IMR-90 (cell line): ENCODE data around the gene SCYGR8. TPM values are rescaled to one million over a fixed set of nuclear protein-coding genes. Genes with fewer than 3 reads are reported as not detected.

Source experiments
- ATAC-seq: fragments of 200-7000 bp; cut with Tn5 transposase; 2 replicates; pipeline ENCODE4 v1.9.1; 2020; ENCODE audit warnings: low read depth, mild to moderate bottlenecking, moderate library complexity
- BruUV-seq: library from RNA; stranded (reverse); fragments of 400-500 nt; replicated peaks from 2 replicates; lab custom pipeline; 2021; lab: Mats Ljungman, UMichigan
- CTCF ChIA-PET: fragments of 300-600 bp; formaldehyde crosslinking; extraction: SDS; loops from one replicate; lab custom pipeline; 2021; ENCODE audit warnings: antibody characterized with exemption; lab: Yijun Ruan, JAX
- POLR2A ChIA-PET: fragments of 300-600 bp; sonication (Branson Sonifier 250); formaldehyde crosslinking; loops from one replicate; lab custom pipeline; 2022; ENCODE audit warnings: antibody characterized with exemption; ENCODE audit not compliant: unreplicated experiment; lab: Charles Lee
- DNase-seq: peaks from one replicate; pipeline ENCODE4 v3.0.0; 2013
- H2AFZ ChIP-seq: replicated peaks from 2 replicates; pipeline ENCODE3; 2013; ENCODE audit warnings: low read length, mild to moderate bottlenecking; ENCODE audit not compliant: poor library complexity
- H2AK5ac ChIP-seq: 2 replicates; pipeline ENCODE4 v1.6.1; 2013; ENCODE audit warnings: low read depth, low read length, inconsistent platforms
- H2AK9ac ChIP-seq: replicated peaks from 2 replicates; pipeline ENCODE3; 2013; ENCODE audit warnings: mild to moderate bottlenecking, low read depth, low read length, moderate library complexity; ENCODE audit not compliant: poor library complexity
- H2BK120ac ChIP-seq: 2 replicates; pipeline ENCODE4 v1.6.1; 2013; ENCODE audit warnings: low read depth, low read length, inconsistent platforms
- H2BK15ac ChIP-seq: 3 replicates; pipeline ENCODE4 v1.6.1; 2013; ENCODE audit warnings: low read depth, low read length, inconsistent platforms
- H2BK20ac ChIP-seq: 2 replicates; pipeline ENCODE4 v1.6.1; 2013; ENCODE audit warnings: low read depth, mild to moderate bottlenecking, inconsistent platforms, low read length, moderate library complexity
- H2BK5ac ChIP-seq: 2 replicates; pipeline ENCODE4 v1.6.1; 2013; ENCODE audit warnings: mild to moderate bottlenecking, low read depth, low read length, inconsistent platforms; ENCODE audit not compliant: poor library complexity, severe bottlenecking
- H3K14ac ChIP-seq: replicated peaks from 2 replicates; pipeline ENCODE4 v1.6.1; 2013; ENCODE audit warnings: low read depth, low read length, inconsistent platforms
- H3K18ac ChIP-seq: 2 replicates; pipeline ENCODE4 v1.6.1; 2013; ENCODE audit warnings: low read depth, low read length, control low read depth
- H3K23ac ChIP-seq: 2 replicates; pipeline ENCODE4 v1.6.1; 2013; ENCODE audit warnings: low read depth, low read length, inconsistent platforms
- H3K27ac ChIP-seq: 2 replicates; pipeline ENCODE4 v1.5.1; 2013; ENCODE audit warnings: mild to moderate bottlenecking, control low read depth, low read length; ENCODE audit not compliant: insufficient read depth
- H3K27me3 ChIP-seq: 2 replicates; pipeline ENCODE4 v1.6.1; 2013; ENCODE audit warnings: low read length; ENCODE audit not compliant: control insufficient read depth, insufficient read depth
- H3K36me3 ChIP-seq: 2 replicates; pipeline ENCODE4 v1.6.1; 2013; ENCODE audit warnings: low read length, mixed read lengths; ENCODE audit not compliant: control insufficient read depth, insufficient read depth
- H3K4ac ChIP-seq: 2 replicates; pipeline ENCODE4 v1.6.1; 2013; ENCODE audit warnings: low read depth, low read length, inconsistent platforms
- H3K4me1 ChIP-seq: 2 replicates; pipeline ENCODE4 v1.6.1; 2013; ENCODE audit warnings: low read length, mixed read lengths; ENCODE audit not compliant: control insufficient read depth, insufficient read depth
- H3K4me2 ChIP-seq: 2 replicates; pipeline ENCODE4 v1.6.1; 2013; ENCODE audit warnings: low read depth, mild to moderate bottlenecking, control low read depth, low read length, moderate library complexity
- H3K4me3 ChIP-seq: 2 replicates; pipeline ENCODE4 v1.5.1; 2013; ENCODE audit warnings: low read depth, mild to moderate bottlenecking, control low read depth, low read length, moderate library complexity; ENCODE audit not compliant: insufficient read depth
- H3K56ac ChIP-seq: 2 replicates; pipeline ENCODE4 v1.6.1; 2013; ENCODE audit warnings: low read length, inconsistent platforms; ENCODE audit not compliant: insufficient read depth; ENCODE audit errors: extremely low read depth
- H3K79me1 ChIP-seq, 2 experiments: 2 replicates each; pipeline ENCODE4 v1.6.1; 2013; ENCODE audit warnings: low read length in 2 of 2, inconsistent platforms in 1 of 2, low read depth in 1 of 2
- H3K9ac ChIP-seq: 2 replicates; pipeline ENCODE4 v1.6.1; 2013; ENCODE audit warnings: low read depth, low read length, control low read depth
- H3K9me1 ChIP-seq: 2 replicates; pipeline ENCODE4 v1.6.1; 2013; ENCODE audit warnings: low read length, inconsistent platforms; ENCODE audit not compliant: insufficient read depth
- H3K9me3 ChIP-seq: 2 replicates; pipeline ENCODE4 v1.6.1; 2013; ENCODE audit warnings: low read length; ENCODE audit not compliant: control insufficient read depth, insufficient read depth
- H4K20me1 ChIP-seq: 2 replicates; pipeline ENCODE4 v1.6.1; 2013; ENCODE audit warnings: low read length, inconsistent platforms; ENCODE audit not compliant: insufficient read depth
- H4K5ac ChIP-seq: 2 replicates; pipeline ENCODE4 v1.6.1; 2013; ENCODE audit warnings: mild to moderate bottlenecking, low read depth, low read length, control low read depth
- H4K8ac ChIP-seq, 2 experiments: 2 replicates each; pipeline ENCODE4 v1.6.1; 2013; ENCODE audit warnings: low read depth in 2 of 2, low read length in 2 of 2, control low read depth in 1 of 2, inconsistent platforms in 1 of 2
- H4K91ac ChIP-seq: 2 replicates; pipeline ENCODE4 v1.6.1; 2013; ENCODE audit warnings: low read depth, low read length, inconsistent platforms; ENCODE audit not compliant: insufficient read depth
- BHLHE40 ChIP-seq: fragments of 150-350 bp; IDR thresholded peaks from 2 replicates; pipeline ENCODE4 v1.6.1; 2016; ENCODE audit warnings: mild to moderate bottlenecking, low read depth, low read length
- CEBPB ChIP-seq: IDR thresholded peaks from 2 replicates; pipeline ENCODE4 v1.6.1; 2012; ENCODE audit warnings: low read depth, low read length, improper control_type of control experiment
- CHD1 ChIP-seq: IDR thresholded peaks from 2 replicates; pipeline ENCODE4 v1.6.1; 2012; ENCODE audit warnings: low read depth, low read length, improper control_type of control experiment
- CTCF ChIP-seq: conservative IDR thresholded peaks from 2 replicates; pipeline ENCODE4 v1.5.1; 2012; ENCODE audit warnings: mild to moderate bottlenecking, low read depth, low read length, improper control_type of control experiment
- ELK1 ChIP-seq: fragments of 150-350 bp; IDR thresholded peaks from 2 replicates; pipeline ENCODE4 v1.6.1; 2016; ENCODE audit warnings: low read depth, mild to moderate bottlenecking, low read length, moderate library complexity, borderline replicate concordance
- FOS ChIP-seq: fragments of 150-350 bp; IDR thresholded peaks from 2 replicates; pipeline ENCODE4 v1.6.1; 2016; ENCODE audit warnings: low read depth, low read length
- MAFK ChIP-seq: IDR thresholded peaks from 2 replicates; pipeline ENCODE4 v1.6.1; 2012; ENCODE audit warnings: low read depth, low read length, improper control_type of control experiment
- MAZ ChIP-seq: IDR thresholded peaks from 2 replicates; pipeline ENCODE4 v1.6.1; 2012; ENCODE audit warnings: low read depth, mild to moderate bottlenecking, low read length, improper control_type of control experiment, moderate library complexity, borderline replicate concordance
- MXI1 ChIP-seq: IDR thresholded peaks from 2 replicates; pipeline ENCODE4 v1.6.1; 2012; ENCODE audit warnings: low read depth, mild to moderate bottlenecking, low read length, moderate library complexity, borderline replicate concordance
- NFE2L2 ChIP-seq: fragments of 150-350 bp; IDR thresholded peaks from 2 replicates; pipeline ENCODE4 v1.6.1; 2016; ENCODE audit warnings: low read depth, mild to moderate bottlenecking, low read length
- POLR2A ChIP-seq: IDR thresholded peaks from 2 replicates; pipeline ENCODE4 v1.6.1; 2012; ENCODE audit warnings: mild to moderate bottlenecking, low read depth, low read length
- RAD21 ChIP-seq: IDR thresholded peaks from 2 replicates; pipeline ENCODE4 v1.6.1; 2012; ENCODE audit warnings: low read length, improper control_type of control experiment
- RCOR1 ChIP-seq: IDR thresholded peaks from 2 replicates; pipeline ENCODE4 v1.6.1; 2012; ENCODE audit warnings: mild to moderate bottlenecking, low read length, improper control_type of control experiment; ENCODE audit not compliant: insufficient replicate concordance
- RFX5 ChIP-seq: IDR thresholded peaks from 2 replicates; pipeline ENCODE4 v1.8.0; 2012; ENCODE audit warnings: low read depth, mild to moderate bottlenecking, low read length, moderate library complexity
- SMC3 ChIP-seq: fragments of 150-350 bp; IDR thresholded peaks from 2 replicates; pipeline ENCODE4 v1.6.1; 2016; ENCODE audit warnings: low read depth, mild to moderate bottlenecking, antibody characterized with exemption, low read length, moderate library complexity
- USF2 ChIP-seq: fragments of 150-350 bp; IDR thresholded peaks from 2 replicates; pipeline ENCODE4 v1.6.1; 2017; ENCODE audit warnings: mild to moderate bottlenecking, antibody characterized with exemption, low read length, low read depth
- WGBS, 2 experiments: methylation state at CpG; one replicate each; pipeline versions ENCODE4 v1.1.5 to v1.1.7; 2013; ENCODE audit warnings: missing lambda C conversion rate in 2 of 2; ENCODE audit not compliant: insufficient read length in 1 of 2; ENCODE audit errors: extremely low coverage in 2 of 2; 5-methylcytosine and 5-hydroxymethylcytosine counted together
- dilution Hi-C: fragments of 300-500 bp; cut with HindIII; formaldehyde crosslinking; loops from one replicate; pipeline ENCODE4 v1.14.3; 2018; ENCODE audit warnings: low sequenced_read_pairs; ENCODE audit not compliant: unreplicated experiment
- in situ Hi-C: fragments of 300-500 bp; cut with MboI; formaldehyde crosslinking; loops from 3 replicates; pipeline ENCODE4 v1.14.3; 2019; ENCODE audit warnings: low sequenced_read_pairs, inconsistent platforms, mixed read lengths
- intact Hi-C: fragments of 100-400 bp; cut with micrococcal nuclease; formaldehyde crosslinking; loops from 2 replicates; pipeline ENCODE4 v1.10.0; 2022
- polyA plus RNA-seq, 3 experiments: library from polyadenylated mRNA; depleted of rRNA; stranded (reverse); fragments of >200 nt; gene quantifications; 2 replicates each; pipeline ENCODE4 v1.2.3, GENCODE V29; 2012; ENCODE audit warnings: low replicate concordance in 1 of 3
- total RNA-seq: library from RNA; depleted of rRNA; stranded (reverse); fragments of >200 nt; gene quantifications from 2 replicates; pipeline ENCODE4 v1.2.3, GENCODE V29; 2012

Gene SCYGR8
- total and polyA plus RNA-seq, 2 of the 4 experiments (the other 2 are of a cell fraction) = not detected

- Histone ChIP-seq H3K79me1 (no peaks in the 10 kb centered on the region), H2BK15ac (no peak overlapping the region), H3K4me3 (no peak overlapping the region), H3K23ac (no peak overlapping the region), H3K4me1 (no peaks in the 10 kb centered on the region), H4K91ac (no peak overlapping the region), H3K14ac (no peak overlapping the region), H2BK20ac (no peak overlapping the region), H3K9ac (no peak overlapping the region), H4K5ac (no peak overlapping the region), H3K9me1 (no peaks in the 10 kb centered on the region), H3K27ac (no peak overlapping the region), H3K4ac (no peak overlapping the region), H3K36me3 (no peaks in the 10 kb centered on the region), H3K27me3 (no peaks in the 10 kb centered on the region), H2AK9ac (no peak overlapping the region), H3K4me2 (no peak overlapping the region), H4K8ac (no peak overlapping the region), H4K20me1 (no peaks in the 10 kb centered on the region), H2BK120ac (no peak overlapping the region), H3K18ac (no peak overlapping the region), H2BK5ac (no peak overlapping the region), H3K9me3 (no peaks in the 10 kb centered on the region), H2AK5ac (no peak overlapping the region), H2AFZ (no peak overlapping the region), H3K56ac (no peak overlapping the region)
- no TSS peak for BruUV-seq
- DNase-seq (peak; percentile 13), ATAC-seq (peak; percentile 46)
- TF ChIP-seq CEBPB = no peak
- TF ChIP-seq CHD1 = no peak
- no peak for TF ChIP-seq NFE2L2
- TF ChIP-seq ELK1 = no peak
- no peak for TF ChIP-seq CTCF
- no peak for TF ChIP-seq RAD21
- no peak for TF ChIP-seq POLR2A
- no peak for TF ChIP-seq RCOR1
- TF ChIP-seq MAZ = no peak
- TF ChIP-seq SMC3 = no peak
- TF ChIP-seq FOS = no peak
- no peak for TF ChIP-seq MAFK
- no peak for TF ChIP-seq RFX5
- no peak for TF ChIP-seq BHLHE40
- TF ChIP-seq USF2 = no peak
- TF ChIP-seq MXI1 = no peak
- dilution Hi-C loops = no loop called here
- in situ Hi-C loops = no loop called here
- ChIA-PET POLR2A (no interaction called here), CTCF (interaction anchor here (0.5 kb wide), 1 partner anchor 143 kb away, joined by 3 read pairs; no protein-coding TSS in a partner anchor)
- intact Hi-C loops = no loop called here
- no CpG with 5 or more reads among the region's 3 CpGs for WGBS, 2 experiments
Observed at GRCh38 chr2:227703961-227704360, 41.7 kb upstream of the SCYGR8 start.
